ENCODE measurements around the gene ADGRV1.

The ADGRV1 gene

DNA sequence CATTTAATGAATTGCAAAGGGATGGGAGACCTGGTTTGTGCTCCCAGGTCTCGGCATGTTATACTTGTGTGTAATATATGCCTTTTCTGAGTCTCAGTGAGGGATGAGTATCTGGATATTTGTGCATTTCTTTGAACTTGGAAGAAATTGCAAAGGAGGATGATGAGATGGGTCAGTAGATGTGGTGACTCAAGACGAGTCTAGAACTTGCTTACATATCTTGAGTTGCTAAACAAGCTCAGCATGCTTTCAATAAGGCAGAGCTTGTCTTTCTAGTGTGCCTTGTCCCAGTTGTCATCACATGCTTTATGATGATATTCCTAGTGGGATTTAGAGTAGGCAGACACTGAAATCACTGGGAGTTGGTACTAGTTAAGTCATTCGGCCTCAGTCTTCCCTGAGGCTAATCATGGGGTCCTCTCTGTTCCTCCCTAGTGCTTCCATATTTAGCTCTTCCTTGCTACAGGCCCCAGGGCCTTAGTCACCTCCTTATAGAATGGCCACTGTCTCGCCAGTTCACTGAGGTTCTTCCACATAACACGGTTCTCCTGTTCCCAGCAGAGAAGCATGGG lies 602.2 kb downstream of the ADGRV1 start:
- DNase-seq (ENCODE audit: low spot score): no peak

DNA sequence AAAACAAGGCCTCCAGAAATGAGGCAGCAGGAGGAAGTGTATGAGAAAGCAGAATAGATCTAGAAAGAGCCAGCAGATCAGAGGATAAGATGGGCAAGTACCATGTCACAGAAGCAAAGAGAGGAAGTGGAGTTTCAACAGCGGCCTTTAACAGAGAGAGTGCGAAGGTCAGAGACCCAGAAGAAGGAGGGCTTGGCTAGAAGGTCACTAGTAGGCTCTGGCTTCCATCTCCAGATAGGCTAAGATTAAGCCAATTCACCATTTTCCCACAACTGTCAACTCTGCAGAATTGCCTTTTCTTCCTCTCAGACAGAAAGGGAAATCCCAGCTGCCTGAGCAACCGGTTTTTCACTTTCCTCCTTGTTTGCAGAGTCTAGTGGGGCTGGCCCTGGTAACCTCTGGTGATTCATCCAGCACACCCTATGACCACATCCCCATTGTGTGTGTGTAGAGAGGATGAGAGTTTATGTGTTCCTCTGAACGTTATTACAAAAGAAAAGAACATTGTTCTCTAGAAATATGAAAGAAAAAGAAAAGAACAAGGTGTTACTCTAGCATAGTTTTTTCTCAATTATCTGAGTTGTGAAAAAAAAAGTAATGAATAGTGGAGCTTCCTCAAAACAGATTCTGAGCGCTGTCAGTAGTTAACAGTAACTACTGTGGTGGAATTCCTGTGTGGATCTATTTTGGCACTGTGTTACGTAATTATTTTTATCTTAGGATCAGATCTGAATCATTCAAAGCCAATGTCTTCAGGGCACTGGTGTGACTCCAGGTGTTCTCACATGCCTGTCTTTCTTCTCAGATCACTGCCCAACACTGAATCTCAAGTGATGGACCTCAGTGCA lies 604.2 kb downstream of the ADGRV1 start:
- no peak for DNase-seq (ENCODE audit: low spot score)

- DNase-seq (ENCODE audit: low spot score): no peak
Observed at GRCh38 chr5:91164424-91164823, 605.8 kb downstream of the ADGRV1 start.

DNA sequence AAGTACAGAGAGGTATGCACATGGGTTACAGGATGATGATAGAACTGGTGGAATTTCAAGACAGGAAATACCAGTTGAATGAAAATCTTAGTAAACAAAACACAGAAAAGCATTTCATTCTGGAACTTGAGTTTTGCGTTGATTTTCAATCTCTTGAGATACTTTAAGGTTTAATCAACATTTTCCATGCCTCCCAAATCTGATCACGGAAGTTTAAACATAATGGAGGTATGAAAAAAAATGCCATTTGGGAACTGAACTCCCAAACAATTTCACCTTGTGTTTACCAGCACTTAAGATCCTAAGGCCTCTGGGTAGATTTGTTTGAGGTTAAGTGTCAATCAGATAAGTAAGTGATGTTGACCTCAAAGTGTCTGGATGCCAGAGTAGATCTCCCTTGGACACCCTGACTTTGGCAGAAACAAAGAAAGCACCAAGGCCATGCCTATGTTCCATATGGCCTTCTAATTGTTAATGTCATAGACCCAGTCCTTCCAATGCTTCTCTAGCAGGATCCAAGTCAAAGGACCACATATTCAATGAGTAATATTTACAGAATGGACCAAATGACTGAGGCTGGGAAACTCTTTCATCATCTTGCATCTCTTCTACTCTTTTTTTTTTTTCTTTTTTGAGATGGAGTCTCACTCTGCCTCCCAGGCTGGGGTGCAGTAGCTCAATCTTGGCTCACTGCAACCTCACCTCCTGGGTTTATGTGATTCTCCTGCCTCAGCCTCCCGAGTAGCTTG lies 607.6 kb downstream of the ADGRV1 start:
- DNase-seq (ENCODE audit: low spot score): no peak

DNA sequence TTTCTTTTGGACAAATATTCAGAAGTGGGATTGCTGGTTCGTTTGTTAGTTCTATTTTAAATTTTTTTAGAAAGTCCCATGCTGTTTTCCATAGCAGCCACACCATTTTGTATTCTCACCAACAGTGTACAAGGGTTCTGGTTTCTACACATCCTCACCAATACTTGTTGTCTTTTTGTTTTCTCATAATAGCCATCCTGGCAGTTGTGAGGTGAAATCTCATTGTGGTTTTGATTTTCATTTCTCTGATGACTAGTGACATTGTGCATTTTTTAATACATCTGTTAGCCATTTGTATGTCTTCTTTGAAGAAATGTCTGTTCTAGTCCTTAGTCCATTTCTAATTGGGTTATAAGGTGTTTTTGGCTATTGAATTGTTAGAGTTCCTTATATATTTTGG lies 610.3 kb downstream of the ADGRV1 start:
- DNase-seq (ENCODE audit: low spot score): no peak

DNA sequence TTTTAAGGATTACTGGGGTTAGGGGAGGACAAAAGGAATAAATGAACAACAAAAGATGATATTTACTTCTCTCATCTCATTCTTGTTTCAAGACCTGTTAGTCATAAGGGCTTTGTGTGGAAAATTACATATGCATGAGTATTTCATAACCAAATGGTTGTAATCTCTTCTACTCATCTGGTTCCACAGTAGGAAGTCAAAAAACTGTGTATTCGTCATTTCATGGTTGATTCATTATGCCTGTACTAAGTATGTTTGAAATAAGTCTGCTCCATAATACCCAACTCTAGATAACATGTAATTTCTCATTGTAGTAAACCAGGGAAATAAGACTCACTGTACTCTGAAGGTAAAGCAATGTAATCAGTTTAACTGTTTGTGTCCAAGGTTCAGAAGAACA lies 611.7 kb downstream of the ADGRV1 start:
- no peak for DNase-seq (ENCODE audit: low spot score)

DNA sequence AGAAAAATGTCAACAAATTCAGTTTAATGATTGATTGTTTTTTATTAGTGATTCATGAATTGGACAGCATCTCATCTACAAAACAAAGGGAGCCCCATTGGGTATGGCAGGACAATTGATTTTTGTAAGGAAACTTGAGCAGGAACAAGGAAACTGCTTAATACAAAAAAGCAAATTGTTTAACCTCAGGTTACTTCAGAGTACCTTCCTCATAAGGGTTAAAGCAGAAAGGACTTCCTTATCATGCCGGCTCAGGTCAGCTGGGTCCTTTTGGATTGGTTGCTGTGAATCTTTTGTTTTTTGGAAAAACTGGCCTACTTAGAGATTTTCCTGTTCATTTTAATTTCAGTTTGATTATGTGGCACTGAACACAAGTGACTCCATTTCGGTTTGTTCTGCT lies 612.7 kb downstream of the ADGRV1 start:
- DNase-seq (ENCODE audit: low spot score): no peak

DNA sequence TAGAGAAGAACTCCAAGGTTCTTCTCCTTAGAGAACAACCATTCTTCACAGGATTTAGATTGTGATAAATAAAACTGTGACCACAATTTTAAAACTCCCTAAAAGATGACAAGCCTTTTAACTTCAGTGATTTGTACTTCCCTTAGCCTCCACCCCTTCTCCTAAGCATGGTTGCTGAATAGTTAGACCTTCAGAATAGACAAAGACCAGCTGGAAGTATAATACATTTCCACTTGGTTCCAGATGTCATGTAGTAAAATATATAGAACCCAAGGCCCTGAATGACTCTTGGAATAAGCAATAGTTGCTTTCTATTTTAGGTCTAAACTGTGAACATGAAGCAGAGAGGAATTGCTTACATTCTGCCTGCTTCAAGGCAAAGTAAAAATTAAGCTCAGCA lies 615.8 kb downstream of the ADGRV1 start:
- no peak for DNase-seq (ENCODE audit: low spot score)

DNA sequence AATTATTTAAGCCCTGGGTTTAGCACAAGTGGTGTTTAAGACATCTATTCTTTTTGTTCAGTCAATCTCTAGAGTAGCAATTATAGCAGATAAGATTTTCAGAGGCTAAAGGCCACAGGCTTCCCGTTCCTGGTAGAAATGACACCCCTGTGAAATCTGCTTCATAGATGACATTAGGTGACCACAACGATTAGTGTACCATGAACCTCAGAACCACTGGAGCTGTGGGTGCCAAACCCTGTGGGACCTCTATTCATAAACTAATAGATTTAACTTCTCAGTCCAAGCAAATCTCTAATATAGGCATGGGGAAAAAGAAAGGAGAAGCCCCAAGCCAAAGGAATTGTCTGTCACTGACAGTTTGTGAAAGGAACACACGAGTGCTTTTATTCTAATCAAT lies 617.1 kb downstream of the ADGRV1 start:
- DNase-seq (ENCODE audit: low spot score): no peak

GRCh38 chr5:91176288-91177016 lies 617.9 kb downstream of the ADGRV1 start:
- DNase-seq (ENCODE audit: low spot score): no peak

DNA sequence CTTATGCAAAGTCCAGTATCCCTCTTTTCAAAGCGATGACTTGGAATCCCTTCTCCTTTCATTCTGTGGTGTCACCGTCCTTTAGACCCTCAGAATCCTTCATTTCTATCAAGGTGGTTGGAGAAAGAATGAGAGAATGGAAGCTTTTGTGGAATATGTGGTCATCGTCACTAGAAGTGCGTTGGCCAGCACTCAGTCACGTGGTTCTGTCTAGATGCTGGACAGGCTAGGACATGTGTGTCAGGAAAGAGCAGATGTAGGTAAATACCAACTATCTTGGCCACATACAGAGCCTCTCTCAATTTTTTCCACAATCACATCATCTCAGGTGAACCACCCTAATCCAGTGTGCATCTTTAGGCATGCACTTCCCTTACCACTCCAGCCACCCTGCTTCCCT lies 618.5 kb downstream of the ADGRV1 start:
- no peak for DNase-seq (ENCODE audit: low spot score)

DNA sequence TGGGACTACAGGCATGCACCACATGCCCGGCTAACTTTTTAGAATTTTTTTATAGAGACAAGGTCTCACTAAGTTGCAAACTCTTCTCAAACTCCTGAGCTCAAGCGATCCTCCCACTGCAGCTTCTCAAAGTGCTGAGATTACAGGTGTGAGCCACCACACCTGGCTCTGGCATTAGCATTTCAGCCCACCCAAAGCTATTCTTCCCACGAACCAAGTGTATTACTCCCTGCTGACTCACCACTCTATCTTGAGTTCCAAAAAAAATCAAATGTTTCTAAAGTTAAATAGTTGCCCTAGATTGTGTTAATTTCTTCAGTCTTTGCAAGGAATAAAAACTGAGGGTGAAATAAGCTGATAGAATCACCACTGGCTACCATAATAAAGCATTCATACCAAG lies 619.0 kb downstream of the ADGRV1 start:
- no peak for DNase-seq (ENCODE audit: low spot score)

- no peak for DNase-seq (ENCODE audit: low spot score)
Observed at GRCh38 chr5:91178461-91178860, 619.9 kb downstream of the ADGRV1 start.

- no peak for DNase-seq (ENCODE audit: low spot score)
Observed at GRCh38 chr5:91179018-91179417, 620.4 kb downstream of the ADGRV1 start.

GRCh38 chr5:91180506-91180905 lies 621.9 kb downstream of the ADGRV1 start:
- no peak for DNase-seq (ENCODE audit: low spot score)

- DNase-seq (ENCODE audit: low spot score): no peak
Observed at GRCh38 chr5:91182763-91183162, 624.2 kb downstream of the ADGRV1 start.

GRCh38 chr5:91183743-91184142 lies 625.1 kb downstream of the ADGRV1 start:
- no peak for DNase-seq (ENCODE audit: low spot score)

DNA sequence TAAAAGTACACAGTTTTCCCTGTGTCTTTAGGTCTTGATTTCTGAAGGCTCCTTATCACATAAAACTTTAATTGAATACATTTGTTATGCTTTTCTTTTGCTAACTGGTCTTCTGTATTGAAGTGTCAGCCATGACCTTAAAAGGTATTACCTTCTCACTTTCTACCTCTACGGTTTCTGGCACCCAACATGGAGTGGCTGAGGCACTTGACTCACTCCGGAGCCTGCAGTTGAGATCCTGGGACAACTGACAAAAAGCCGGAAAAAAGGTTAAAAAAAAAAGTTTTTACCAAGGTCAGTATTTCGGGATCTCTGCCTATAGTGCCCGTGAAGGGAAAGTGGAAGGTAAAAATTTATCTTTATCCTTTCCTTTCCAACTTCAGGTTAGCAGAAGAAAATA lies 627.5 kb downstream of the ADGRV1 start:
- no peak for DNase-seq (ENCODE audit: low spot score)

DNA sequence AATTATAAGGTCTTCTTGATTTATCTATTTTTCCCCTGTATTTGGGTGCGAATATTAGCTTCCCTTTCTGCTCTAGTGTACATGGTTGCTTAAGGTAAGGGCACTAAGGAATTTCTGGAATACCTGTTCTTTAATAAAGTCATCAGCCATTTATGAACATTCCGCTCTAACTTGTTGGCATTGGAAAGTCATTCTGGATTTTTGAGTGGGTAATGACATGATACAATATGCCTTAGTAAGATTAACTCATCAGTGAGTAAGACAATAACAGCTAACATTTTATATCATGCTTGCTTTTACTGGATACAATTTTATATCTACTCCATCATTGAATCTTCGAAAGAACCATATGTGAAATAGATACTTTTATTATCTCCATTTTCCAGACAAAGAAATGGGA lies 628.4 kb downstream of the ADGRV1 start:
- no peak for DNase-seq (ENCODE audit: low spot score)

DNA sequence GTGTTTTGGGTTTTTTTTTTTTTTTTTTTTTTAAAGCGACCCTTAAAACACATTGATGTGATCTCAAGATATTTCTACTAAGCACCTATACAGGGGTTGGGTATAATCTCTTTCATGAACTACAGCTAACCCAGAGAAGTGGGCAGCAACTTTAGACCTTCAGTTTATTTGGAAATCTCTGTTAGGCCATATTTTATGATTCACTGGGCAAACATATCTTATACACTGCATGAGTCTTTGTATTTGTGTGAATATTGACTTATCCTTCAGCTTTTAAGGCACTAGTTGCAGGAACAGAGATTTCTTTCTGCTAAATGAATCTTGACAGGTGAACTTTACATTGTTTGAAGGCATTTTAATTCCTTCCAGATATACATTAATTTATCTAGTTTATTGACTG lies 630.2 kb downstream of the ADGRV1 start:
- no peak for DNase-seq (ENCODE audit: low spot score)

- DNase-seq (ENCODE audit: low spot score): no peak
Observed at GRCh38 chr5:91189480-91190313, 631.1 kb downstream of the ADGRV1 start.

Data from SK-N-DZ (cell line).